Activated effector memory CD4-positive, alpha-beta T cell treated with Interleukin-2 at 50 U/mL for 16 hours (primary cell): ENCODE measurements around the gene B3GALNT2.
"Not testable (repeated sequence)": the region's sequence is repeated elsewhere in the genome, so short reads cannot be mapped to it uniquely, and the experiment has no call there.

Source experiments
- DNase-seq: peaks from one replicate; pipeline ENCODE4 v3.0.0-alpha.2; 2020

Gene B3GALNT2

GRCh38 chr1:235503403-235504121 lies 690 bp downstream of the B3GALNT2 start:
- no peak for DNase-seq

GRCh38 chr1:235502601-235503402 lies 1.4 kb downstream of the B3GALNT2 start:
- DNase-seq: no peak

GRCh38 chr1:235500971-235501540 lies 3.2 kb downstream of the B3GALNT2 start:
- DNase-seq: no peak

GRCh38 chr1:235495551-235495950 lies 8.7 kb downstream of the B3GALNT2 start:
- DNase-seq: no peak

- DNase-seq: no peak
Measured at GRCh38 chr1:235495030-235495429, 9.2 kb downstream of the B3GALNT2 start.

- DNase-seq: no peak
Measured at GRCh38 chr1:235494531-235494930, 9.7 kb downstream of the B3GALNT2 start.

GRCh38 chr1:235491644-235492043 lies 12.6 kb downstream of the B3GALNT2 start:
- DNase-seq: no peak

GRCh38 chr1:235486321-235486720 lies 17.9 kb downstream of the B3GALNT2 start:
- DNase-seq: no peak

- no peak for DNase-seq
Measured at GRCh38 chr1:235485558-235485957, 18.7 kb downstream of the B3GALNT2 start.

- DNase-seq: no peak
Measured at GRCh38 chr1:235483090-235483489, 21.2 kb downstream of the B3GALNT2 start.

GRCh38 chr1:235473806-235474205 lies 30.4 kb downstream of the B3GALNT2 start:
- DNase-seq: no peak

- no peak for DNase-seq
Measured at GRCh38 chr1:235470741-235471439, 33.4 kb downstream of the B3GALNT2 start.

GRCh38 chr1:235469897-235470296 lies 34.4 kb downstream of the B3GALNT2 start:
- DNase-seq: not testable (repeated sequence)

GRCh38 chr1:235468970-235469369 lies 35.3 kb downstream of the B3GALNT2 start:
- no peak for DNase-seq

- DNase-seq: no peak
Measured at GRCh38 chr1:235468004-235468403, 36.2 kb downstream of the B3GALNT2 start.

- DNase-seq: no peak
Measured at GRCh38 chr1:235465066-235465465, 39.2 kb downstream of the B3GALNT2 start.

GRCh38 chr1:235462832-235463231 lies 41.4 kb downstream of the B3GALNT2 start:
- DNase-seq: not testable (repeated sequence)

- no peak for DNase-seq
Measured at GRCh38 chr1:235461954-235462353, 42.3 kb downstream of the B3GALNT2 start.

- DNase-seq: no peak
Measured at GRCh38 chr1:235460770-235461169, 43.5 kb downstream of the B3GALNT2 start.

GRCh38 chr1:235457856-235458255 lies 46.4 kb downstream of the B3GALNT2 start:
- DNase-seq: not testable (repeated sequence)

GRCh38 chr1:235455823-235456222 lies 48.4 kb downstream of the B3GALNT2 start:
- DNase-seq: no peak

- DNase-seq: no peak
Measured at GRCh38 chr1:235455097-235455496, 49.2 kb downstream of the B3GALNT2 start.

GRCh38 chr1:235454021-235454420 lies 50.2 kb downstream of the B3GALNT2 start:
- no peak for DNase-seq
